Measurements from ENCODE around the gene NFAT5. TPM values are rescaled to one million over a fixed set of nuclear protein-coding genes. Genes with fewer than 3 reads are reported as not detected.

The NFAT5 gene
- total and polyA plus RNA-seq, 9 of the 15 experiments (the other 6 are each of a cell fraction or from before 2014, with no cell fraction given): 0.78 to 20.5 (median 12.4) TPM

- FAIRE-seq (no peak), DNase-seq (ENCODE audit: extremely low read depth in 1 of 4, low spot score in 3 of 4) (no peak), ATAC-seq (no peak)
- Histone ChIP-seq H3K27ac (ENCODE audit: extremely low read depth, low read depth, low read length) (no peak overlapping the region), H2AFZ (ENCODE audit: low read depth, low read length) (no peak overlapping the region), H4K20me1 (replicated peaks; ENCODE audit: control insufficient read depth, insufficient read depth, low read length) (no peaks in the 10 kb centered on the region), H3K36me3 (ENCODE audit: control insufficient read depth, insufficient read depth, low read length) (peaks cover 3% of the 10 kb centered on the region; the same call in 1 of the 3 replicates), H3K9me3 (replicated peaks; ENCODE audit: control insufficient read depth, insufficient read depth, low read depth, low read length) (no peaks in the 10 kb centered on the region), H3K9me1 (ENCODE audit: control insufficient read depth, insufficient read depth, low read length) (no peaks in the 10 kb centered on the region), H3K4me3 (no peak overlapping the region), H3K27me3 (ENCODE audit: control insufficient read depth in 2 of 2, insufficient read depth in 2 of 2, low read length in 2 of 2) (no peaks in the 10 kb centered on the region), H3K4me2 (ENCODE audit: insufficient read depth, low read length) (no peak overlapping the region), H3K9ac (ENCODE audit: insufficient read depth in 1 of 2, low read depth in 2 of 2, low read length in 2 of 2) (no peak overlapping the region), H3K4me1 (replicated peaks in 1 of 2; ENCODE audit: control insufficient read depth in 2 of 2, insufficient read depth in 2 of 2, low read length in 2 of 2) (no peaks in the 10 kb centered on the region; a peak in 1 of 5 replicates), H3K79me2 (ENCODE audit: control insufficient read depth, insufficient read depth, low read length) (peaks cover 68% of the 10 kb centered on the region)
- CTCF ChIA-PET (ENCODE audit: low intra/inter-chr PET ratio): no interaction called here
- in situ Hi-C loops (cut with MboI): no loop called here
- intact Hi-C loops (cut with micrococcal nuclease): no loop called here
- POLR2A ChIA-PET: interaction anchor here (0.6 to 1.2 kb wide), 2 partner anchors 11 to 252 kb away, joined by 3 to 5 read pairs; no protein-coding TSS in a partner anchor
- no TSS peak for BruUV-seq (replicated peaks)
- TF ChIP-seq, protein P1, sequence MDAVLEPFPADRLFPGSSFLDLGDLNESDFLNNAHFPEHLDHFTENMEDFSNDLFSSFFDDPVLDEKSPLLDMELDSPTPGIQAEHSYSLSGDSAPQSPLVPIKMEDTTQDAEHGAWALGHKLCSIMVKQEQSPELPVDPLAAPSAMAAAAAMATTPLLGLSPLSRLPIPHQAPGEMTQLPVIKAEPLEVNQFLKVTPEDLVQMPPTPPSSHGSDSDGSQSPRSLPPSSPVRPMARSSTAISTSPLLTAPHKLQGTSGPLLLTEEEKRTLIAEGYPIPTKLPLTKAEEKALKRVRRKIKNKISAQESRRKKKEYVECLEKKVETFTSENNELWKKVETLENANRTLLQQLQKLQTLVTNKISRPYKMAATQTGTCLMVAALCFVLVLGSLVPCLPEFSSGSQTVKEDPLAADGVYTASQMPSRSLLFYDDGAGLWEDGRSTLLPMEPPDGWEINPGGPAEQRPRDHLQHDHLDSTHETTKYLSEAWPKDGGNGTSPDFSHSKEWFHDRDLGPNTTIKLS (IDR thresholded peaks at IDR 0.05; ENCODE audit: borderline replicate concordance, low read depth): no peak
- TF ChIP-seq RBFOX2 (IDR thresholded peaks at IDR 0.05; ENCODE audit: low read depth, low read length): no peak
- TF ChIP-seq ARHGAP35 (IDR thresholded peaks at IDR 0.05; ENCODE audit: partially characterized antibody): no peak
- TF ChIP-seq HEY1 (CRISPR knock-in tag; IDR thresholded peaks at IDR 0.05; ENCODE audit: borderline replicate concordance): no peak
- no peak for TF ChIP-seq MIER1 (IDR thresholded peaks at IDR 0.05; ENCODE audit: low read depth)
- no peak for TF ChIP-seq TAF1 (IDR thresholded peaks at IDR 0.05; ENCODE audit: control insufficient read depth, extremely low read depth, insufficient read depth, low read length, severe bottlenecking)
- no peak for TF ChIP-seq CBX5 (IDR thresholded peaks at IDR 0.05; ENCODE audit: borderline replicate concordance, low read depth)
Measured at GRCh38 chr16:69606985-69607384, 41.2 kb downstream of the NFAT5 start.

All from K562 (cell line).